ENCODE results near the gene LRRC45.

DNA sequence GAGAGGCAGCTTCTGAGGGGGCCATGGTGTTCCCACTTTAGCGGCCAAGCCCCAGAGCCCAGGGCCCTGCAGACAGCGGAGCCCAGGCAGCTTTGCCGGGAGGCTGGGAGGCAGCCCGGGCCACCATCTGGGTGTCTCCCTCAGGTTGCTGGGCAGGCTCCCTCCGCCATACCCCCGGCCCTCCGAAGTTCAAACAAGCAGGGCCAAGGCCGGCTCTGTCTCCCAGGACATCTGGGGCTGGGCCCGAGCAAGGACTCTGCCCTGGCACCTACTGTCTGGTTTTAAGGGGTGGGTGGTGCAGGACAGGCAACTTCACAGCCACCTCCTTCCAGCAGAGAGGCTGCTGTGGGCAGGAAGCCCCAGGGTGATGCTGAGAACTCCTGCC is 39.9 kb downstream of the LRRC45 start:
- TF ChIP-seq, protein P1, sequence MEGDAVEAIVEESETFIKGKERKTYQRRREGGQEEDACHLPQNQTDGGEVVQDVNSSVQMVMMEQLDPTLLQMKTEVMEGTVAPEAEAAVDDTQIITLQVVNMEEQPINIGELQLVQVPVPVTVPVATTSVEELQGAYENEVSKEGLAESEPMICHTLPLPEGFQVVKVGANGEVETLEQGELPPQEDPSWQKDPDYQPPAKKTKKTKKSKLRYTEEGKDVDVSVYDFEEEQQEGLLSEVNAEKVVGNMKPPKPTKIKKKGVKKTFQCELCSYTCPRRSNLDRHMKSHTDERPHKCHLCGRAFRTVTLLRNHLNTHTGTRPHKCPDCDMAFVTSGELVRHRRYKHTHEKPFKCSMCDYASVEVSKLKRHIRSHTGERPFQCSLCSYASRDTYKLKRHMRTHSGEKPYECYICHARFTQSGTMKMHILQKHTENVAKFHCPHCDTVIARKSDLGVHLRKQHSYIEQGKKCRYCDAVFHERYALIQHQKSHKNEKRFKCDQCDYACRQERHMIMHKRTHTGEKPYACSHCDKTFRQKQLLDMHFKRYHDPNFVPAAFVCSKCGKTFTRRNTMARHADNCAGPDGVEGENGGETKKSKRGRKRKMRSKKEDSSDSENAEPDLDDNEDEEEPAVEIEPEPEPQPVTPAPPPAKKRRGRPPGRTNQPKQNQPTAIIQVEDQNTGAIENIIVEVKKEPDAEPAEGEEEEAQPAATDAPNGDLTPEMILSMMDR (IDR thresholded peaks at IDR 0.05), result no peak
- no peak for TF ChIP-seq POLR2A (IDR thresholded peaks at IDR 0.05)

All from heart left ventricle (tissue), 13 donors.